PC-3 (cell line): ENCODE data around the gene IL12RB1. TPM values are rescaled to one million over a fixed set of nuclear protein-coding genes. Genes with fewer than 3 reads are reported as not detected.

Source experiments
- ATAC-seq: fragments of 200-7000 bp; cut with Tn5 transposase; 2 replicates; pipeline ENCODE4 v1.9.1; 2020; ENCODE audit warnings: mild to moderate bottlenecking, moderate library complexity
- BruUV-seq: library from RNA; stranded (reverse); fragments of 400-500 nt; replicated peaks from 2 replicates; lab custom pipeline; 2021; lab: Mats Ljungman, UMichigan
- CTCF ChIA-PET: fragments of 300-600 bp; sonication (Branson Sonifier 250); formaldehyde crosslinking; loops from one replicate; lab custom pipeline; 2022; ENCODE audit warnings: antibody characterized with exemption; lab: Charles Lee
- POLR2A ChIA-PET: fragments of 300-600 bp; sonication (Branson Sonifier 250); formaldehyde crosslinking; loops from one replicate; lab custom pipeline; 2022; ENCODE audit warnings: antibody characterized with exemption; ENCODE audit not compliant: unreplicated experiment; lab: Charles Lee
- DNase-seq: peaks from one replicate; pipeline ENCODE4 v3.0.0-alpha.2; 2015
- H2AFZ ChIP-seq: fragments of 300-600 bp; sonication (generic); 2 replicates; pipeline ENCODE4 v1.6.0; 2016; ENCODE audit warnings: antibody characterized with exemption, low read length
- H3F3A ChIP-seq: fragments of 300-600 bp; sonication (generic); one replicate; pipeline ENCODE4 v1.6.0; 2017; ENCODE audit warnings: antibody characterized with exemption, low read length, control low read depth, mild to moderate bottlenecking; ENCODE audit not compliant: unreplicated experiment
- H3K27ac ChIP-seq: fragments of 300-600 bp; sonication (generic); 2 replicates; pipeline ENCODE4 v1.5.1; 2016; ENCODE audit warnings: mild to moderate bottlenecking, low read length
- H3K27me3 ChIP-seq: fragments of 300-600 bp; sonication (generic); 2 replicates; pipeline ENCODE4 v1.6.1; 2016; ENCODE audit warnings: low read length, mixed read lengths
- H3K36me3 ChIP-seq: fragments of 300-600 bp; sonication (generic); 2 replicates; pipeline ENCODE4 v1.6.1; 2016; ENCODE audit warnings: low read depth, mixed run types, low read length, mixed read lengths
- H3K4me1 ChIP-seq: fragments of 300-600 bp; sonication (generic); 2 replicates; pipeline ENCODE4 v1.5.1; 2016; ENCODE audit warnings: low read length; ENCODE audit not compliant: insufficient read depth
- H3K4me2 ChIP-seq: fragments of 300-600 bp; sonication (generic); 2 replicates; pipeline ENCODE4 v1.6.0; 2016; ENCODE audit warnings: low read length
- H3K4me3 ChIP-seq: fragments of 300-600 bp; sonication (generic); 2 replicates; pipeline ENCODE4 v1.5.1; 2016; ENCODE audit warnings: mild to moderate bottlenecking, low read length, mixed read lengths
- H3K79me2 ChIP-seq: fragments of 300-600 bp; sonication (generic); 2 replicates; pipeline ENCODE4 v1.6.1; 2017; ENCODE audit warnings: low read length, mixed read lengths
- H3K9ac ChIP-seq: fragments of 300-600 bp; sonication (generic); 2 replicates; pipeline ENCODE4 v1.6.0; 2016; ENCODE audit warnings: mild to moderate bottlenecking, low read length
- H3K9me2 ChIP-seq: fragments of 300-600 bp; sonication (generic); replicated peaks from 2 replicates; pipeline ENCODE4 v1.6.1; 2016; ENCODE audit warnings: mixed run types, low read length, mixed read lengths
- H3K9me3 ChIP-seq: fragments of 300-600 bp; sonication (generic); 2 replicates; pipeline ENCODE4 v1.6.1; 2016; ENCODE audit warnings: low read length, mixed read lengths
- H4K20me1 ChIP-seq: fragments of 300-600 bp; sonication (generic); 2 replicates; pipeline ENCODE4 v1.6.1; 2016; ENCODE audit warnings: low read length, mixed read lengths
- EZH2 ChIP-seq: fragments of 300-600 bp; sonication (generic); IDR thresholded peaks from one replicate; pipeline ENCODE4 v1.6.1; 2017; ENCODE audit warnings: antibody characterized with exemption, mild to moderate bottlenecking, low read length; ENCODE audit not compliant: unreplicated experiment
- EZH2phosphoT487 ChIP-seq: fragments of 300-600 bp; sonication (generic); IDR thresholded peaks from 2 replicates; pipeline ENCODE4 v1.6.1; 2018; ENCODE audit warnings: mild to moderate bottlenecking, antibody characterized with exemption, low read length, borderline replicate concordance
- intact Hi-C: fragments of 100-400 bp; cut with micrococcal nuclease; formaldehyde crosslinking; loops from 2 replicates; pipeline ENCODE4 v1.9.0; 2023
- total RNA-seq: library from RNA; depleted of rRNA; stranded (reverse); fragments of >200 nt; gene quantifications from 2 replicates; pipeline ENCODE4 v1.2.3, GENCODE V29; 2014; rRNA removed
- TF ChIP-seq, protein P1 (sequence below): fragments of 300-600 bp; sonication (generic); conservative IDR thresholded peaks from 2 replicates; pipeline ENCODE4 v1.5.1; 2017; ENCODE audit warnings: antibody characterized with exemption, low read depth, mild to moderate bottlenecking, low read length

The IL12RB1 gene
- total RNA-seq, 1 experiment from 2014 or later: not detected

- H3K9me2 ChIP-seq: no peaks in the 10 kb centered on the region
- no TSS peak for BruUV-seq
- POLR2A ChIA-PET: no interaction called here
- H3K9me3 ChIP-seq: no peaks in the 10 kb centered on the region
- H3K27ac ChIP-seq: no peak overlapping the region
- no peaks in the 10 kb centered on the region for H3K79me2 ChIP-seq
- ATAC-seq: no peak
- no peaks in the 10 kb centered on the region for H3F3A ChIP-seq
- no peaks in the 10 kb centered on the region for H4K20me1 ChIP-seq
- H3K9ac ChIP-seq: no peak overlapping the region
- no peak overlapping the region for H2AFZ ChIP-seq
- DNase-seq: no peak
- no peaks in the 10 kb centered on the region for H3K27me3 ChIP-seq
- TF ChIP-seq EZH2 (no peak), EZH2phosphoT487 (no peak)
- TF ChIP-seq, protein P1, sequence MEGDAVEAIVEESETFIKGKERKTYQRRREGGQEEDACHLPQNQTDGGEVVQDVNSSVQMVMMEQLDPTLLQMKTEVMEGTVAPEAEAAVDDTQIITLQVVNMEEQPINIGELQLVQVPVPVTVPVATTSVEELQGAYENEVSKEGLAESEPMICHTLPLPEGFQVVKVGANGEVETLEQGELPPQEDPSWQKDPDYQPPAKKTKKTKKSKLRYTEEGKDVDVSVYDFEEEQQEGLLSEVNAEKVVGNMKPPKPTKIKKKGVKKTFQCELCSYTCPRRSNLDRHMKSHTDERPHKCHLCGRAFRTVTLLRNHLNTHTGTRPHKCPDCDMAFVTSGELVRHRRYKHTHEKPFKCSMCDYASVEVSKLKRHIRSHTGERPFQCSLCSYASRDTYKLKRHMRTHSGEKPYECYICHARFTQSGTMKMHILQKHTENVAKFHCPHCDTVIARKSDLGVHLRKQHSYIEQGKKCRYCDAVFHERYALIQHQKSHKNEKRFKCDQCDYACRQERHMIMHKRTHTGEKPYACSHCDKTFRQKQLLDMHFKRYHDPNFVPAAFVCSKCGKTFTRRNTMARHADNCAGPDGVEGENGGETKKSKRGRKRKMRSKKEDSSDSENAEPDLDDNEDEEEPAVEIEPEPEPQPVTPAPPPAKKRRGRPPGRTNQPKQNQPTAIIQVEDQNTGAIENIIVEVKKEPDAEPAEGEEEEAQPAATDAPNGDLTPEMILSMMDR: no peak
- peaks cover 25% of the 10 kb centered on the region for H3K4me1 ChIP-seq
- no peak overlapping the region for H3K4me2 ChIP-seq
- peaks cover 21% of the 10 kb centered on the region; the same call in 1 of the 2 replicates for H3K36me3 ChIP-seq
- CTCF ChIA-PET: no interaction called here
- intact Hi-C loops: no loop called here
- H3K4me3 ChIP-seq: no peak overlapping the region
Measured at GRCh38 chr19:18010149-18010548, 76.6 kb downstream of the IL12RB1 start.

GRCh38 chr19:18009412-18010066, 77.2 kb downstream of the IL12RB1 start:
- peak overlapping the region; percentile 28 for H3K27ac ChIP-seq
- POLR2A ChIA-PET: no interaction called here
- no TSS peak for BruUV-seq
- peaks cover 25% of the 10 kb centered on the region for H3K4me1 ChIP-seq
- H3K9ac ChIP-seq: no peak overlapping the region
- TF ChIP-seq EZH2phosphoT487 (no peak), EZH2 (no peak)
- TF ChIP-seq, protein P1: no peak
- ATAC-seq: peak; percentile 52
- H3F3A ChIP-seq: no peaks in the 10 kb centered on the region
- H2AFZ ChIP-seq: no peak overlapping the region
- peak; percentile 77 for DNase-seq
- no peaks in the 10 kb centered on the region for H4K20me1 ChIP-seq
- H3K27me3 ChIP-seq: no peaks in the 10 kb centered on the region
- H3K4me2 ChIP-seq: peak overlapping the region; percentile 88
- H3K9me2 ChIP-seq: no peaks in the 10 kb centered on the region
- intact Hi-C loops: no loop called here
- no peaks in the 10 kb centered on the region for H3K9me3 ChIP-seq
- no peaks in the 10 kb centered on the region for H3K79me2 ChIP-seq
- CTCF ChIA-PET: no interaction called here
- peaks cover 21% of the 10 kb centered on the region; the same call in 1 of the 2 replicates for H3K36me3 ChIP-seq
- peak overlapping the region; percentile 25; the same call in 1 of the 2 replicates for H3K4me3 ChIP-seq

Other genes with a start within 250 kb of the IL12RB1 start
- gene JAK3, start 239.0 kb downstream of the IL12RB1 start, total RNA-seq: 1.5 and 4.3 TPM in 2 replicates
- gene RPL18A, start 227.0 kb downstream of the IL12RB1 start, total RNA-seq: 1,763 and 2,241 TPM in 2 replicates
- gene SLC5A5, start 215.0 kb downstream of the IL12RB1 start, total RNA-seq: 0.23 TPM in 1 of 2 replicates, not detected in the other
- 165 and 247 TPM in 2 replicates for gene CCDC124, start 153.9 kb downstream of the IL12RB1 start, total RNA-seq
- gene KCNN1, start 119.8 kb downstream of the IL12RB1 start, total RNA-seq: not detected in 2 replicates
- gene ARRDC2, start 78.8 kb downstream of the IL12RB1 start, total RNA-seq: 27.7 and 38.5 TPM in 2 replicates
- gene MAST3, start 10.8 kb upstream of the IL12RB1 start, total RNA-seq: 6.7 and 8.1 TPM in 2 replicates
- gene PIK3R2, start 66.2 kb upstream of the IL12RB1 start, total RNA-seq: 13.9 and 15.8 TPM in 2 replicates
- gene IFI30, start 86.9 kb upstream of the IL12RB1 start, total RNA-seq: 31.1 and 35.0 TPM in 2 replicates
- gene MPV17L2, start 106.3 kb upstream of the IL12RB1 start, total RNA-seq: 34.2 and 44.7 TPM in 2 replicates
- gene RAB3A, start 117.1 kb upstream of the IL12RB1 start, total RNA-seq: 5.7 and 6.7 TPM in 2 replicates
- 1.8 TPM in 1 of 2 replicates, not detected in the other for gene PDE4C, start 139.5 kb upstream of the IL12RB1 start, total RNA-seq
- gene IQCN, start 187.5 kb upstream of the IL12RB1 start, total RNA-seq: 0.33 and 0.69 TPM in 2 replicates
- gene JUND, start 194.7 kb upstream of the IL12RB1 start, total RNA-seq: 151 and 157 TPM in 2 replicates
- gene LSM4, start 236.1 kb upstream of the IL12RB1 start, total RNA-seq: 713 and 856 TPM in 2 replicates